GM18868 (cell line): ENCODE measurements around the gene CDC42.
A peak's percentile ranks its signal among the peaks of the same experiment; 100 is the strongest.
"Not testable (repeated sequence)": the region's sequence is repeated elsewhere in the genome, so short reads cannot be mapped to it uniquely, and the experiment has no call there.

ENCODE experiments used
- ATAC-seq: cut with Tn5 transposase; IDR thresholded peaks from one replicate; pipeline ENCODE4 v1.9.1; 2021; ENCODE audit warnings: mild to moderate bottlenecking, moderate library complexity; ENCODE audit not compliant: unreplicated experiment

CDC42 gene

GRCh38 chr1:22052115-22053016, at the start of gene CDC42:
CDC42 (plus strand) TSS chr1:22052709; CDS start chr1:22078479, 25,770 bp downstream.
- ATAC-seq: peak; percentile 76

GRCh38 chr1:22002875-22003274, 49.6 kb upstream of the CDC42 start:
- not testable (repeated sequence) for ATAC-seq

- not testable (repeated sequence) for ATAC-seq
Measured at GRCh38 chr1:22003959-22004358, 48.5 kb upstream of the CDC42 start.

DNA sequence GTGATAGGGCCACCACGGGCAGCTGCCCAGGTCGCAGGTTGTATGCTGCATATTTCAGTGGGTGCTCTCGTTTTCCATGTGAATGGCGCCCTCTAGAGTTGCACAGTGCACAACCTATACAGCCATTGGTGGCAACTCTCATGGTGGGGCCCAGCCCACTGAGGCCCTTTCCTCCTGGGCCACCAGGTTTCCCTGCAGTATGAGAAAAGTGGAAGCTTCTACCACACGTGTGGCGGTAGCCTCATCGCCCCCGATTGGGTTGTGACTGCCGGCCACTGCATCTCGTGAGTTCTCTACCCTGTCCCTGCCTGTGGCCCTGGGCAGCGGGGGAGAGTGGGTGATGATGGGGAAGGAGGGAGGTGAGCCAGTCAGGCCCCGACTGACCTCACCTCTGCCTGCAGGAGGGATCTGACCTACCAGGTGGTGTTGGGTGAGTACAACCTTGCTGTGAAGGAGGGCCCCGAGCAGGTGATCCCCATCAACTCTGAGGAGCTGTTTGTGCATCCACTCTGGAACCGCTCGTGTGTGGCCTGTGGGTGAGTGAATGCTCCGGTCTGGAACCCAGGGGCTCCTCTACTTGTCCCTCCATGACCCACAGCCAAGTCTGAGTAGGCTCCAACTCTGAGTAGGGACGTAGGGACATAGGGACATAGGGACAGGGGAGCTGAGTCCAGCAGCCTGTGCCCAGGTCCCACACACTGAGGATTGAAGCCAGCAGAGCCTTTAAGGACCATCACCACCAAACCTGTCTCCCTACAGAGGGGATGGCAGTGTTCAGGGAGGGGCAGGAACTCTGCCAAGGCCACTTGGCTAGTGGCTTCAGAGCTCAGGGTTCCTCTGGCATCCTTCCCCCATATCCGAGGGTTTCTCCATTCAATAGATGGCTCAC, 47.0 kb upstream of the CDC42 start:
- ATAC-seq: not testable (repeated sequence)

DNA sequence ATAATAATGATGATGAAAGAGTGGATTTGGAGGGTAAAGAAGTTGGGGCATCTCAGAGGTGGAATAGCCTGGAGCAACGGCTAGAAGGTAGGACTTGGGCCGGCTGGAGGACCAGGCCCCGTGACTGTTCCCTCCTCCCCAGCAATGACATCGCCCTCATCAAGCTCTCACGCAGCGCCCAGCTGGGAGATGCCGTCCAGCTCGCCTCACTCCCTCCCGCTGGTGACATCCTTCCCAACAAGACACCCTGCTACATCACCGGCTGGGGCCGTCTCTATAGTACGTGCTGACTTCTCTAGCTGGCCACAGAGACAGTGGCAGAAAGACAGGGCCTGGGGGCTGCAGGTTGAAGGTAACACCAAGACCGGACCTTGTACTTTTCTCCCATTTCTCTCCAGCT, 45.8 kb upstream of the CDC42 start:
- not testable (repeated sequence) for ATAC-seq

- not testable (repeated sequence) for ATAC-seq
Measured at GRCh38 chr1:22007262-22007661, 45.2 kb upstream of the CDC42 start.

GRCh38 chr1:22009566-22009965, 42.9 kb upstream of the CDC42 start:
- not testable (repeated sequence) for ATAC-seq

- not testable (repeated sequence) for ATAC-seq
Measured at GRCh38 chr1:22012752-22013151, 39.8 kb upstream of the CDC42 start.

GRCh38 chr1:22014575-22015206, 37.8 kb upstream of the CDC42 start:
- not testable (repeated sequence) for ATAC-seq

DNA sequence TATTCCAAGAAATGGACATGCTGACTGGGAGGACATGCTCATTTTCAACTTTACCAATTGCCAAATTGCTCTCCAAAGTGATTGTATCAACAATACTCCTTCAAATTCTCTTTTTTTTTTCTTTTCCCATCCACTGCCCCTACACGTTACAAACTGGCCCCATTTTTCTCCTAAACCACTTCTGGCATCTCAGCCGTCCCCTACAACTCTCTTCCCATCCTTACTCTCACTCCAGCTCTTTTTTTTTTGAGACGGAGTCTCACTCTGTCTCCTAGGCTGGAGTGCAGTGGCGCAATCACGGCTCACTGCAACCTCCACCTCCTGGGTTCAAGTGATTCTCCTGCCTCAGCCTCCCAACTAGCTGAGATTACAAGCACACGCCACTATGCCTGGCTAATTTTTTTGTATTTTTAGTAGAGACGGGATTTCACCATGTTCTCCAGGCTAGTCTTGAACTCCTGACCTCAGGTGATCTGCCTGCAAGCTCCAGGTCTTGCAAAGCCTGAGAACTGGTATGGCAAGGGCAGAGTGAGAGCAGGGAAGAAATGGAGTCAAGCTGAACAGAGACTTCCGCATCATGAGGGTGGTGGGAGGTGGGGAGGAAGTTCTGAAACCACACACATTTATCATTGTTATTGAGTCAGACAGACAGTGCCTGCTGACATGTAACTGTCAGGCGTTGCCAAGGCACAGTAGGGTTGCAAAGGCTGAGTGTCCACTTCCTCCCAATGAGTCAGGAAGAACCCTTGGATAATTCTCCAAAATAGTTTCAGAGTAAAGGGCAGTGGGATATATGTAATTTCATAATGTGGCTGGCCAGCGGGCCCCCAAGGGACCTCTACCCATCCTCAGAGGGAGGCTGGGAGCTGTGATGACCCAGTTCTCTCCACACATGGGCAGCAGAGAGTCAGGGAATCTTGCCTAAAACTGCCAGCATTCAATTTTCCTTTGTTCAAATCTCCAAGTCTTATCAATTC, 33.6 kb upstream of the CDC42 start:
- ATAC-seq: no peak

DNA sequence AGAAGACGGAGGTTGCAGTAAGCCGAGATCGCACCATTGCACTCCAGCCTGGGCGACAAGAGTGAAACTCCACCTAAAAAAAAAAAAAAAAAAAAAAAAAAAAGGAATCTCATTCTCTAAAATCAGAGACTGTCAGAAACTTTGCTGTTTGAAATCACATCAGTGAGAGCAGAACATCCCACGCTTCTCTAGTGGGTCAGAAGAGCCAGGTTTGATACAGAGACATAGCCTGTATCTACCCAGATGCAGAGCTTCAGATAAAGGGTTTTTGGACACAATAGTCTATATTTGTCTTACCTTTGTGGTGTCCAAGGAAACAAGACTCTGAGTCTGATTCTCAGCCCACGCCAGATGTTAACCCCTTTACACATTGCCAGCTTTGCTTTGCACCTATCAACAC, 31.4 kb upstream of the CDC42 start:
- no peak for ATAC-seq

DNA sequence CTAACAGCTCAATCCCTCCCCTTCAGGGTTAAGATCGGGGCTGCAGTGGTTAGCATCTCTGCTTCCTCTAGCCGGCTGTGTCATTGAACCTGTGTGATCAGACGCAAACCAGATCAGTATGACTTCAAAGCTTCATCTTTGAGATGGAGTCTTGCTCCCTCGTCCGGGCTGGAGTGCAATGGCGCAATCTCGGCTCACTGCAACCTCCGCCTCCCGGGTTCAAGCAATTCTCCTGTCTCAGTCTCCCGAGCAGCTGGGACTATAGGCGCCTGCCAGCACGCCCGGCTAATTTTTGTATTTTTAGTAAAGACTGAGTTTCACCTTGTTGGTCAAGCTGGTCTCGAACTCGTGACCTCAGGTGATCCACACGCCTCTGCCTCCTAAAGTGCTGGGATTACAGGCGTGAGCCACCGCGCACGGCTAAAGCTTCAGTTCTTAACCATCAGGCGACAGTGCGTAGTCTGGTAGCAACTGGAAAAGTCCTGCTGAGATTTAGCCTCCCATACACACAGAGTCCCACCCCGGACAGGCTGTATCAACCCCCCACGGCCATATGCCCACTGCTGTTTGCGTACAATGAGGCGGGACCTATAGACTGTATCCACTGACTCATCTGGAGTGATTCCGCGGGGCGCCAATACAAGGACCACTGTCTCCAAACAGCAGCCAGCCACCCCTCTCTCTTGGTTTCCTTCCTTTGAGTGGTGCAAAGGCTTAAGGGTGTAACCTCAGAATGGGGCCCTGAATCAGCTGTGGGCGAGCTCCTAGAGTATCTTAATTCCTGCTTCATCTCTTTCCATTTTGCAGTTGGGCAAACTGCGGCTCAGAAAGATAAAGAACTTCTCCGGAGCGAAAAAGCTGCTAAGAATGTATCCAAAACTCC, 27.8 kb upstream of the CDC42 start:
- ATAC-seq: peak; percentile 30

DNA sequence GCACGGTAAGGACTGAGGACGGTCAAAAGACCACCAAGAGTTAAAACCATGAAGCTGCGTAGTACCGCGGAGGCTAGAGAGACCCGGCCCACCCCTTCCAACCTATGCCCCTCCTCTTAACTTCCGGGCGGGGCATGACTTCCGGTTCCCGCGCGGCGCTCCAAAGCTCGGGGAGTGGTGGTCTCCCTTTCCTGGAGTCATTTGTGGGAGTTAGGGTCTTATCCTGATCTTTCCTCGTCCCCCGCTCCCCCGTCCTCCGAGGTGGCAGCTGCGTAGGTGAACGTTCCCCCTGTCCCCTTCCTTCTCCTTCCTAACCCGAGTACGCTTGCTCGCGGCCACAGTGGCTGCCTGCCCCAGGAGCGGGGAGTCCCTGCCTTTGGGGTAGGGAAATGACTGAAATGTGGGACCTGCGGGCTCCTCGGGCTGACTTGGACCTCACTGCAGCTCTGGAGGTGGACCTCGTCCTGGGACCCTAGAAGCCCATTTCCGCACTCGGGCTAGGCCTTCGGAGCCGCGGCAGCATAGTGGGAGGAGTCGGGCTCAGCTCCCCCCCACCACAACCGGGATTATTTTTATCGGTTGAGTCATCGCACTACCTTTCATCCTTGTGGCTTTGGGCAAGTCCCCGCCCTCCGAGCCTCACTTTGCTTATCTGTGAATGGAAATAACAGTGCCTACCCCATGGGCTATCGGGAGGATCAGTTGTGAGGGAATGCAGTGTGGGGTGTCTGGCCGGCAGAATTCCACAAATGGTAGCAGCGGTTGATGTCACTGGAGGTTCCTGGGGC, 26.9 kb upstream of the CDC42 start:
- peak; percentile 63 for ATAC-seq

GRCh38 chr1:22026924-22027289, 25.6 kb upstream of the CDC42 start:
- no peak for ATAC-seq

DNA sequence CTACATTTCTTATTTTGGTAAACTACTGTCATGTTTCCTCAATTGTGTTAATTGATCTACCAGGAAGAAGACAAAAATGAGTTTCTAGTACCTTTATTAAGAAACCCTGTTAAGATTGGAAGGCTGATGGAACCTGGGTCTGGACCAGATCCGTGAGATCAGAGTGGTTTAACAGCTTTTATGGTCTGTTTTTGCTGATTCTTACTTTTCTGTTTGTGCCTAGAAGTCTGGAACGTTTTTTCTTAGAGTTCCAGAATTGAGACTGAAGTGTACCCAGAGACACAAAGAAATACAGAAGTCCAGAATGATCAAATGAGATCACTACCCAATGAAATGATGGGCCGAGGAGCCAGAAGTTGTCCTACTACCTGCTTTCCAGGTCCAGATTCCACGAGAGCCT, 22.5 kb upstream of the CDC42 start:
- no peak for ATAC-seq

- no peak for ATAC-seq
Measured at GRCh38 chr1:22030473-22030872, 22.0 kb upstream of the CDC42 start.

DNA sequence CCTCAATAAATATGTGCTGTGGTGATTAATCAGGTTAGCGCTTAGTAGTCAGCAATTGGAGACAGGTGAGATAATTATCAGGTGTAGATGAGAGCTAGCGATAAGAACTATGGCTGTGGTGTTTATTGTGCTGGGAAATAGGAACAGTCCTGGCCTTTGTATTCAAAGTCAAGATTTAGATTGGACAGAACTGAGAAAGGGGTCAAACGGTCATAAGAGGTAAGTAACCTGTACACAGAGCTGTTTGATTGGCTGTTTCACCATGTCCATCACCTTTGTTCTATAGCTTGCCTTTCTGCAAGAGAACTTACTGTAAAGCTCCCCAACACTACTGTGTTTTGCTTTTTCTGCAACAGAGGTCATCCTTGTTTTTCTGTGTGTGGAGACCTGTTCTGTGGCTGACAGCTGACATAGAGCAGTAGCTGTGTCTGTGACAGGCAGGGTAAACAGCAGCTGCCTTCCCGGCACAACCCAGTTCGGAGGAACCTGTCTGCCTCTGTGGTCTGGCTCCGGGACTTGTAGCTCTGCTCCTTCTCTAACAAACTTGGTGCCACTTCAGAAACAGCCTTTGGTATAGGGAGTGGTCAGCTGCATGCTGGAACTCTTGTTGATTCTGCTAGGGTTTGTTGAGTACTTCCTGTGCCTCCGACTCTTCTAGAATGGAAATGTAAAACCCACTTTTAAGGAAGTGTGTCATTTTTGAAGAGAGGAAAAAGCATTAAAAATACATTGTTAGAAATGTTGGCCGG, 21.1 kb upstream of the CDC42 start:
- no peak for ATAC-seq

DNA sequence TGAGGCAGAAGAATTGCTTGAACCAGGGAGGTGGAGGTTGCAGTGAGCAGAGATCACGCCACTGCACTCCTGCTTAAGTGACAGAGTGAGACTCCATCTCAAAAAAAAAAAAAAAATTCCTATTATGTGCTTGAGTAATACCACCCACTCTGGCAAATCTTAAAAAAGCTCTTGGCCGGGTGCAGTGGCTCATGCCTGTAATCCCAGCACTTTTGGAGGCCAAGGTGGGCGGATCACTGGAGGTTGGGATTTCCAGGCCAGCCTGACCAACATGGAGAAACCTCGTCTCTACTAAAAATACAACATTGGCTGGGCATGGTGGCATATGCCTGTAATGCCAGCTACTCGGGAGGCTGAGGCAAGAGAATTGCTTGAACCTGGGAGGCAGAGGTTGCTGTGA, 17.7 kb upstream of the CDC42 start:
- not testable (repeated sequence) for ATAC-seq
